GM10248 (cell line): ENCODE measurements around the gene DPCD.

Experiments used
- CTCF ChIA-PET: fragments of 300-600 bp; sonication (Branson Sonifier 250); formaldehyde crosslinking; extraction: SDS; loops from one replicate; lab custom pipeline; 2021; ENCODE audit warnings: antibody characterized with exemption; lab: Yijun Ruan, JAX
- POLR2A ChIA-PET: fragments of 350-650 bp; sonication (Branson Sonifier 250); formaldehyde crosslinking; extraction: SDS; loops from one replicate; lab custom pipeline; 2020; ENCODE audit warnings: antibody characterized with exemption; lab: Yijun Ruan, JAX
- DNase-seq: peaks from one replicate; pipeline ENCODE4 v3.0.0; 2012; ENCODE audit errors: extremely low spot score
- CTCF ChIP-seq: IDR thresholded peaks from 2 replicates; pipeline ENCODE4 v1.5.1; 2012; ENCODE audit warnings: mild to moderate bottlenecking, low read depth; ENCODE audit errors: extremely low read depth, missing control alignments, control extremely low read depth

The DPCD gene

DNA sequence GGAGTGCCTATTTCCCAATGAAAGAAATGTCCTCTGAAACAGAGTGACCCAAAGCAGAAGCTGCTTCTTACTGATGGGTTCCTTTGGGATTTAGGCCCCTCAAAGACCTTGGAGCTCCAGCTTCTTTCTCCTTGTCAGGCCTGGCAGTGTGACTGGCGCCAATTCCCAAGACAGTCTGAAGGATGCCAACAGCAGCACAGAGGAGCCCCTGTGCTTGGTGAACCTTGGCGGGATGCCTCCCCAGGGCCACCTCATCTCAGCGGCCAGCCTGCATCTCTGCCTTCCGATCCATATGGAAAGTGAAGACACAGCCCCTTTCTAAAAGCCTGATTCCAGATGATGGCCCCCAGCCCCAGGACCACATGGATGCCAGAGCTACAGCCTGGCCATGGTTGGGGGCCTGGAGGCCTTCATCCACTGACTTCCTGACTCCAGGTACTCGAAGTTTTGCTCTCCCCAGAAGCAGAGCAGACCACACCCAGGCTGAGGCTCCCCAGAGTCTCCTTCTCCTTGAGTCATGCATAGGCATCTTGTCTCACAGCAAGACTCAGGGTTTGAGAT is 61.5 kb downstream of the DPCD start:
- ChIA-PET CTCF (interaction anchor here (0.7 to 1.2 kb wide), 4 partner anchors 10 to 132 kb away, joined by 3 read pairs; no protein-coding TSS in a partner anchor), POLR2A (no interaction called here)
- no peak for TF ChIP-seq CTCF
- no peak for DNase-seq

DNA sequence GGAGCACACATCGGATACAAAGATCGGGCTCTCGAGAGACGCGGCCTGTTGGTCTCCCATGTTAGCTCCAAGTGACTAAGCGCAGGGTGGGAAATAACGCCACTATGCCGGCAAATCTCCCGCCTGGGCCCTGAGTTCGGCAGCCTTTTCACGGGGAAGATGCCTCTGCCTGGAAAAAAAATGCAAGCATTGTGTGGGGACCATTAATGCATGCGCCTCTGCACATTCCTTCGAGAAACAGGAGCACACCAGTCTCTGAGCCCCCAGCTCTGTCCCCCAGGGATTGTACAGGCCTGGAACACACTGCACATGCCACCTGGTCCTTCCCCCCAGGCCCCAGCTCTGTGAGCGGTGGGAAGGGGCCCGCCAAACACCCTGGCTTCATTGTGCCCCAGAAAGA is 62.7 kb downstream of the DPCD start:
- ChIA-PET CTCF (interaction anchor here (1.9 kb wide), 1 partner anchor 48 kb away, joined by 4 read pairs; no protein-coding TSS in a partner anchor), POLR2A (no interaction called here)
- DNase-seq = no peak
- TF ChIP-seq CTCF = no peak

- no peak for DNase-seq
- ChIA-PET POLR2A (no interaction called here), CTCF (interaction anchor here (1.9 kb wide), 1 partner anchor 49 kb away, joined by 4 read pairs; no protein-coding TSS in a partner anchor)
- TF ChIP-seq CTCF = no peak
Observed at GRCh38 chr10:101651336-101651735, 63.2 kb downstream of the DPCD start.

DNA sequence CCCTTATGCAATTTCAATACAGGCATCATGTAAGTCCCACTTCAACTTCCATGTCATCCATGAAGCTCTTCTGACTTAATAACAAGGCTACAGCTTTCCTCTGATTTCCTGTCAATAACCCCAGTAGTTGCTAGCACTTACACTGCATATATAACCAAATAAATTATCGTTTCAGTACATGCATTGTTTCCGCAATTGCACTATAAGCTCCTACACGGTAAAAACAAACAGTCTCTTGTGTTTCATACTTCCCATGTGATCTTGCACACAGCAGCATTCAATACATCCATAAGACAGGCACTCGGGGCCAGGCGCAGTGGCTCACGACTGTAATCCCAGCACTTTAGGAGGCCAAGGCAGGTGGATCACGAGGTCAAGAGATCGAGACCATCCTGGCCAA is 65.4 kb downstream of the DPCD start:
- POLR2A ChIA-PET = no interaction called here
- DNase-seq = no peak
- TF ChIP-seq CTCF = no peak
- CTCF ChIA-PET = interaction anchor here (0.8 to 0.9 kb wide), 2 partner anchors 24 to 51 kb away, joined by 3 read pairs; no protein-coding TSS in a partner anchor

DNA sequence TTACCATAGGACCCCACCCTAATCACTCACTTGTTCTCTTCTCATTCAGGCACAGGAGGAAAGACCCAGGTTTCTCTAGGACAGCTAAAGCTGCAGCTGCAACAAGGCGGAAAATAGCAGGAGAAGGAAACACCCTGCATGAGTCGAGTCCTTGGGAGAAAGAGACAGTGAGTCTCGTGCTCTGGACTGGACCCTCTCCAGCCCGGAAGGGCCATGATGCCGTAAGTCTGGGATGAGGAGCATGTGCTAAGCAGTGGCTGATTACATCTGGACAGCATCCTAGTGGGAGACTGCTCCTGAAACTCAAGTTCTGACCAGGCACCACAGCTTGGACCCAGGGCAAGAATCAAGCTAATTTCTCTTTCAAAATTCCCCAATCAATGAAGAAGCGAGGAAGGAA is 67.4 kb downstream of the DPCD start:
- ChIA-PET CTCF (interaction anchor here (2.2 kb wide), 1 partner anchor 125 kb away, joined by 6 read pairs; no protein-coding TSS in a partner anchor), POLR2A (no interaction called here)
- TF ChIP-seq CTCF = no peak
- DNase-seq = no peak

- TF ChIP-seq CTCF = no peak
- CTCF ChIA-PET = interaction anchor here (1.0 to 2.2 kb wide), 4 partner anchors 11 to 124 kb away, joined by 3 to 6 read pairs (median 6); no protein-coding TSS in a partner anchor
- POLR2A ChIA-PET = no interaction called here
- DNase-seq = no peak
Observed at GRCh38 chr10:101656890-101657289, 68.8 kb downstream of the DPCD start.

DNA sequence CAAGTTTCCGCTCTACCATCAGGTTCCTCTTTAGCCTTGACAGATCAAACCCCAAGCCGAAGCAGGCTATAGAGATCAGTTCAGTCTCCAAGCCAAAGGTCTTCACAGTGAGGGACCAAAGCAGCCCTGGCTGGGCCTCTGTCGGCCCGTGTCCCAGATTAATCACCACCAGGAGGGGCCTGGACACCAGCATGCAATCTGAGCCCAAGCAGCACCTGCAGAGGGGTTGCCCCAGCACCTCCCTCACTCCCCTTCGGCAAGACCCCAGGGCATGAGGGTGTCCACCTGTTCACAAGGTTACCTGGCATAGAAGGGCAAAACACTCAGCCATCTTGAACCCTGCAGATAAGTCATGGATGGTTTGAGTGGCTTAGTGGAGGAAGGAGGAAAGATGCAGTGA is 70.9 kb downstream of the DPCD start:
- CTCF ChIA-PET = interaction anchor here (0.8 to 1.5 kb wide), 3 partner anchors 14 to 122 kb away, joined by 3 to 4 read pairs (median 4); no protein-coding TSS in a partner anchor
- POLR2A ChIA-PET = no interaction called here
- no peak for TF ChIP-seq CTCF
- DNase-seq = no peak
